Measurements from ENCODE around the gene HRK. TPM values are rescaled to one million over a fixed set of nuclear protein-coding genes. Genes with fewer than 3 reads are reported as not detected.

HRK gene
- total and polyA plus RNA-seq, 2 of the 13 experiments (the other 11 are each of a cell fraction or from before 2014, with no cell fraction given) = 0.02 TPM; not detected in 1

DNA sequence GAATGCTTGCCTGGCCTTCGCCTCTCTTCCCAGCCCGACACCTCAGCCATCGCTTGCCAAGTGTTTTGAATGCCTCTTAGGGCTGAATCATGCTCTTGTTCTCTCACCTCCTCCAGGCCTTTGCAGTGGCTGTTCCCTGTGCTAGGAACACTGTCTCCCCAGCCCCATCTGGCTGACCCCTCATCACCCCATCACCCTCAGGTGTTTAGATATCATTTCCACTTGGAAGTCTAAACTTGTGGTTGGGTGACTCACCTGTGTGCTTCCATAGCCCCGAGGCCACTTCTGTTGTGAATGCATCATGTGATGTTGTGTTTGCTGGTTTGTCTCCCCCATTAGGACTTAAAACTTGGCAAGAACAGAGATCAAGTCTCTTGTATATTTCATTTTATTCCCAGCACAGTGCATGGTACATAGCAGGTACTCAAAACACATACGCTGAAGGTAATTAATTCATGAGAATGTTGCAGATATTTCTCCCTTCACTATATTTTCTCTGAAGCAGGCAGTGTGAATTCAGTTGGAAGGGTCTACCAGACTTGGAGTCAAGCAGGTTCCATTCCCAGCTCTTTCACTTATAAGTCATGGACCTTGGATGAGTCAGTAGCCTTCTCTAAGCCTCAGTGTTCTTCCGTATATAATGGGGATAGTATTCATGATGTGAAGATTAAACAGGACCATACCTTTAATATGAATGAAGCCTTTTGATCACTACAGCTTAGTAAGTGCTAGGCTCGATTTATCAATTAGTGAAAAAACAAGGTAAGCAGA is 67.8 kb downstream of the HRK start:
- no peaks in the 10 kb centered on the region for H3K27me3 ChIP-seq (ENCODE audit: control insufficient read depth in 1 of 2, insufficient read depth in 2 of 2, low read length in 2 of 2)
- intact Hi-C loops (cut with micrococcal nuclease; ENCODE audit: unreplicated experiment) = no loop called here
- no peak overlapping the region for H3K4me2 ChIP-seq (ENCODE audit: low read depth, low read length)
- no peak overlapping the region for H3K4me3 ChIP-seq (replicated peaks in 1 of 3; ENCODE audit: insufficient read depth in 1 of 3, low read depth in 2 of 3, low read length in 3 of 3)
- H3K36me3 ChIP-seq (replicated peaks in 1 of 2; ENCODE audit: control insufficient read depth in 1 of 2, insufficient read depth in 2 of 2, low read length in 2 of 2) = no peaks in the 10 kb centered on the region
- no peak for FAIRE-seq
- 86% methylated on average over 7 of the region's 7 CpGs for WGBS (ENCODE audit: low lambda C conversion rate)
- DNase-seq (ENCODE audit: low spot score) = no peak
- H3K9me3 ChIP-seq (ENCODE audit: low read length) = no peaks in the 10 kb centered on the region
- no peak overlapping the region for H3K27ac ChIP-seq (ENCODE audit: extremely low read length, insufficient read depth, low read length)
- ChIA-PET CTCF (ENCODE audit: low intra/inter-chr PET ratio, low total read pairs) (no interaction called here), POLR2A (no interaction called here)
- H2AFZ ChIP-seq (ENCODE audit: low read length) = no peak overlapping the region
- no peak overlapping the region for H3K9ac ChIP-seq (ENCODE audit: insufficient read depth, low read depth, low read length)
- in situ Hi-C loops (cut with HindIII; ENCODE audit: extremely low pct_ligation_motif_present, low pct_unique_long_range_greater_than_20kb) = no loop called here
- no peaks in the 10 kb centered on the region for H3K79me2 ChIP-seq (ENCODE audit: insufficient read depth, low read length)
- ATAC-seq = no peak
- BruUV-seq (replicated peaks) = no TSS peak
- H4K20me1 ChIP-seq (ENCODE audit: insufficient read depth, low read length) = no peaks in the 10 kb centered on the region
- peaks cover 13% of the 10 kb centered on the region for H3K4me1 ChIP-seq (ENCODE audit: insufficient read depth, low read length)
- TF ChIP-seq TEAD2 (CRISPR knock-in tag; IDR thresholded peaks at IDR 0.05) (no peak), SIX1 (CRISPR knock-in tag; IDR thresholded peaks at IDR 0.05; ENCODE audit: borderline replicate concordance) (no peak), GABPB1 (CRISPR knock-in tag; IDR thresholded peaks at IDR 0.05) (no peak), SRY (CRISPR knock-in tag; IDR thresholded peaks at IDR 0.05) (no peak)
- TF ChIP-seq, protein P1, sequence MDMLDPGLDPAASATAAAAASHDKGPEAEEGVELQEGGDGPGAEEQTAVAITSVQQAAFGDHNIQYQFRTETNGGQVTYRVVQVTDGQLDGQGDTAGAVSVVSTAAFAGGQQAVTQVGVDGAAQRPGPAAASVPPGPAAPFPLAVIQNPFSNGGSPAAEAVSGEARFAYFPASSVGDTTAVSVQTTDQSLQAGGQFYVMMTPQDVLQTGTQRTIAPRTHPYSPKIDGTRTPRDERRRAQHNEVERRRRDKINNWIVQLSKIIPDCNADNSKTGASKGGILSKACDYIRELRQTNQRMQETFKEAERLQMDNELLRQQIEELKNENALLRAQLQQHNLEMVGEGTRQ (IDR thresholded peaks at IDR 0.05; ENCODE audit: low read depth, low read length) = no peak
- TF ChIP-seq, protein P1 (CRISPR knock-in tag; IDR thresholded peaks at IDR 0.05; ENCODE audit: borderline replicate concordance) = no peak
- TF ChIP-seq, protein P2, sequence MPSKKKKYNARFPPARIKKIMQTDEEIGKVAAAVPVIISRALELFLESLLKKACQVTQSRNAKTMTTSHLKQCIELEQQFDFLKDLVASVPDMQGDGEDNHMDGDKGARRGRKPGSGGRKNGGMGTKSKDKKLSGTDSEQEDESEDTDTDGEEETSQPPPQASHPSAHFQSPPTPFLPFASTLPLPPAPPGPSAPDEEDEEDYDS (CRISPR knock-in tag; IDR thresholded peaks at IDR 0.05) = no peak
- TF ChIP-seq, protein P3, sequence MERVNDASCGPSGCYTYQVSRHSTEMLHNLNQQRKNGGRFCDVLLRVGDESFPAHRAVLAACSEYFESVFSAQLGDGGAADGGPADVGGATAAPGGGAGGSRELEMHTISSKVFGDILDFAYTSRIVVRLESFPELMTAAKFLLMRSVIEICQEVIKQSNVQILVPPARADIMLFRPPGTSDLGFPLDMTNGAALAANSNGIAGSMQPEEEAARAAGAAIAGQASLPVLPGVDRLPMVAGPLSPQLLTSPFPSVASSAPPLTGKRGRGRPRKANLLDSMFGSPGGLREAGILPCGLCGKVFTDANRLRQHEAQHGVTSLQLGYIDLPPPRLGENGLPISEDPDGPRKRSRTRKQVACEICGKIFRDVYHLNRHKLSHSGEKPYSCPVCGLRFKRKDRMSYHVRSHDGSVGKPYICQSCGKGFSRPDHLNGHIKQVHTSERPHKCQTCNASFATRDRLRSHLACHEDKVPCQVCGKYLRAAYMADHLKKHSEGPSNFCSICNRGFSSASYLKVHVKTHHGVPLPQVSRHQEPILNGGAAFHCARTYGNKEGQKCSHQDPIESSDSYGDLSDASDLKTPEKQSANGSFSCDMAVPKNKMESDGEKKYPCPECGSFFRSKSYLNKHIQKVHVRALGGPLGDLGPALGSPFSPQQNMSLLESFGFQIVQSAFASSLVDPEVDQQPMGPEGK (CRISPR knock-in tag; IDR thresholded peaks at IDR 0.05) = no peak
- TF ChIP-seq, protein P4, sequence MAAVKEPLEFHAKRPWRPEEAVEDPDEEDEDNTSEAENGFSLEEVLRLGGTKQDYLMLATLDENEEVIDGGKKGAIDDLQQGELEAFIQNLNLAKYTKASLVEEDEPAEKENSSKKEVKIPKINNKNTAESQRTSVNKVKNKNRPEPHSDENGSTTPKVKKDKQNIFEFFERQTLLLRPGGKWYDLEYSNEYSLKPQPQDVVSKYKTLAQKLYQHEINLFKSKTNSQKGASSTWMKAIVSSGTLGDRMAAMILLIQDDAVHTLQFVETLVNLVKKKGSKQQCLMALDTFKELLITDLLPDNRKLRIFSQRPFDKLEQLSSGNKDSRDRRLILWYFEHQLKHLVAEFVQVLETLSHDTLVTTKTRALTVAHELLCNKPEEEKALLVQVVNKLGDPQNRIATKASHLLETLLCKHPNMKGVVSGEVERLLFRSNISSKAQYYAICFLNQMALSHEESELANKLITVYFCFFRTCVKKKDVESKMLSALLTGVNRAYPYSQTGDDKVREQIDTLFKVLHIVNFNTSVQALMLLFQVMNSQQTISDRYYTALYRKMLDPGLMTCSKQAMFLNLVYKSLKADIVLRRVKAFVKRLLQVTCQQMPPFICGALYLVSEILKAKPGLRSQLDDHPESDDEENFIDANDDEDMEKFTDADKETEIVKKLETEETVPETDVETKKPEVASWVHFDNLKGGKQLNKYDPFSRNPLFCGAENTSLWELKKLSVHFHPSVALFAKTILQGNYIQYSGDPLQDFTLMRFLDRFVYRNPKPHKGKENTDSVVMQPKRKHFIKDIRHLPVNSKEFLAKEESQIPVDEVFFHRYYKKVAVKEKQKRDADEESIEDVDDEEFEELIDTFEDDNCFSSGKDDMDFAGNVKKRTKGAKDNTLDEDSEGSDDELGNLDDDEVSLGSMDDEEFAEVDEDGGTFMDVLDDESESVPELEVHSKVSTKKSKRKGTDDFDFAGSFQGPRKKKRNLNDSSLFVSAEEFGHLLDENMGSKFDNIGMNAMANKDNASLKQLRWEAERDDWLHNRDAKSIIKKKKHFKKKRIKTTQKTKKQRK (IDR thresholded peaks at IDR 0.05; ENCODE audit: low read length) = no peak
- TF ChIP-seq, protein P5, sequence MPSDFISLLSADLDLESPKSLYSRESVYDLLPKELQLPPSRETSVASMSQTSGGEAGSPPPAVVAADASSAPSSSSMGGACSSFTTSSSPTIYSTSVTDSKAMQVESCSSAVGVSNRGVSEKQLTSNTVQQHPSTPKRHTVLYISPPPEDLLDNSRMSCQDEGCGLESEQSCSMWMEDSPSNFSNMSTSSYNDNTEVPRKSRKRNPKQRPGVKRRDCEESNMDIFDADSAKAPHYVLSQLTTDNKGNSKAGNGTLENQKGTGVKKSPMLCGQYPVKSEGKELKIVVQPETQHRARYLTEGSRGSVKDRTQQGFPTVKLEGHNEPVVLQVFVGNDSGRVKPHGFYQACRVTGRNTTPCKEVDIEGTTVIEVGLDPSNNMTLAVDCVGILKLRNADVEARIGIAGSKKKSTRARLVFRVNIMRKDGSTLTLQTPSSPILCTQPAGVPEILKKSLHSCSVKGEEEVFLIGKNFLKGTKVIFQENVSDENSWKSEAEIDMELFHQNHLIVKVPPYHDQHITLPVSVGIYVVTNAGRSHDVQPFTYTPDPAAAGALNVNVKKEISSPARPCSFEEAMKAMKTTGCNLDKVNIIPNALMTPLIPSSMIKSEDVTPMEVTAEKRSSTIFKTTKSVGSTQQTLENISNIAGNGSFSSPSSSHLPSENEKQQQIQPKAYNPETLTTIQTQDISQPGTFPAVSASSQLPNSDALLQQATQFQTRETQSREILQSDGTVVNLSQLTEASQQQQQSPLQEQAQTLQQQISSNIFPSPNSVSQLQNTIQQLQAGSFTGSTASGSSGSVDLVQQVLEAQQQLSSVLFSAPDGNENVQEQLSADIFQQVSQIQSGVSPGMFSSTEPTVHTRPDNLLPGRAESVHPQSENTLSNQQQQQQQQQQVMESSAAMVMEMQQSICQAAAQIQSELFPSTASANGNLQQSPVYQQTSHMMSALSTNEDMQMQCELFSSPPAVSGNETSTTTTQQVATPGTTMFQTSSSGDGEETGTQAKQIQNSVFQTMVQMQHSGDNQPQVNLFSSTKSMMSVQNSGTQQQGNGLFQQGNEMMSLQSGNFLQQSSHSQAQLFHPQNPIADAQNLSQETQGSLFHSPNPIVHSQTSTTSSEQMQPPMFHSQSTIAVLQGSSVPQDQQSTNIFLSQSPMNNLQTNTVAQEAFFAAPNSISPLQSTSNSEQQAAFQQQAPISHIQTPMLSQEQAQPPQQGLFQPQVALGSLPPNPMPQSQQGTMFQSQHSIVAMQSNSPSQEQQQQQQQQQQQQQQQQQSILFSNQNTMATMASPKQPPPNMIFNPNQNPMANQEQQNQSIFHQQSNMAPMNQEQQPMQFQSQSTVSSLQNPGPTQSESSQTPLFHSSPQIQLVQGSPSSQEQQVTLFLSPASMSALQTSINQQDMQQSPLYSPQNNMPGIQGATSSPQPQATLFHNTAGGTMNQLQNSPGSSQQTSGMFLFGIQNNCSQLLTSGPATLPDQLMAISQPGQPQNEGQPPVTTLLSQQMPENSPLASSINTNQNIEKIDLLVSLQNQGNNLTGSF (CRISPR knock-in tag; IDR thresholded peaks at IDR 0.05) = no peak
